NT2/D1 (cell line): Measurements from ENCODE around the gene LRBA.
"Not testable (repeated sequence)": the region's sequence is repeated elsewhere in the genome, so short reads cannot be mapped to it uniquely, and the experiment has no call there.

Experiments
- DNase-seq: peaks from one replicate; pipeline ENCODE4 v3.0.0-alpha.2; 2011; ENCODE audit warnings: low read depth, low spot score
- H3K27me3 ChIP-seq: 2 replicates; pipeline ENCODE4 v1.6.0; 2011; ENCODE audit warnings: mild to moderate bottlenecking; ENCODE audit not compliant: insufficient read length, insufficient read depth
- H3K36me3 ChIP-seq: 2 replicates; pipeline ENCODE4 v1.6.1; 2011; ENCODE audit warnings: mild to moderate bottlenecking, low read length, mixed read lengths; ENCODE audit not compliant: insufficient read depth, insufficient read length
- H3K4me1 ChIP-seq: 2 replicates; pipeline ENCODE4 v1.5.1; 2011; ENCODE audit not compliant: insufficient read depth, insufficient read length
- H3K4me3 ChIP-seq: 2 replicates; pipeline ENCODE4 v1.5.1; 2011; ENCODE audit warnings: low read depth; ENCODE audit not compliant: insufficient read length
- H3K9ac ChIP-seq: 2 replicates; pipeline ENCODE4 v1.6.0; 2011; ENCODE audit warnings: low read depth; ENCODE audit not compliant: insufficient read length
- H3K9me3 ChIP-seq: 2 replicates; pipeline ENCODE4 v1.5.1; 2011; ENCODE audit warnings: mild to moderate bottlenecking, low read length; ENCODE audit not compliant: insufficient read depth
- SUZ12 ChIP-seq: IDR thresholded peaks from 2 replicates; pipeline ENCODE4 v1.6.1; 2011; ENCODE audit not compliant: insufficient read length, insufficient read depth; ENCODE audit errors: extremely low read depth
- YY1 ChIP-seq: IDR thresholded peaks from 2 replicates; pipeline ENCODE4 v1.6.1; 2011; ENCODE audit not compliant: insufficient read length, insufficient read depth
- ZNF274 ChIP-seq: IDR thresholded peaks from 2 replicates; pipeline ENCODE4 v1.6.1; 2011; ENCODE audit warnings: mild to moderate bottlenecking, low read depth, low read length

LRBA gene

DNA sequence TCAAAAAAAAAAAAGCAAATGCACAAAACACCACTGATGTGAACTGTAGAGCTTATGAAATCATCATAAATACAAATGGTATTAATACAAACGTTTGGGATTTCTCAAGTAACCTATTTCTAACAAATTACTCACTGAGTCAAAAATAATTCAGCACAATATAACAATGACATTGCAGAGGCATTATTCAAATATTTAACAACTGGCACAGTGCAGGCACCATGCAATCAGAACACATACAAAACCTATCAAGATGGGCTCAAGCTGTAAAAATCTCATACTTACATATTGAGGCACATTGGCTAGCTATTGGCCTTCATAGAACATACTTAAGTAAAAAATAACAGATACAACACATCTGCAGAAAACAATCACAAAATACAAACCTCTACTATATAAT, 81.1 kb downstream of the LRBA start:
- Histone ChIP-seq H3K4me3 (no peak overlapping the region), H3K9me3 (no peaks in the 10 kb centered on the region), H3K9ac (no peak overlapping the region), H3K27me3 (no peaks in the 10 kb centered on the region), H3K36me3 (no peaks in the 10 kb centered on the region), H3K4me1 (no peaks in the 10 kb centered on the region)
- TF ChIP-seq ZNF274 (no peak), SUZ12 (no peak), YY1 (no peak)
- DNase-seq = no peak

- Histone ChIP-seq H3K9me3 (no peaks in the 10 kb centered on the region), H3K9ac (no peak overlapping the region)
- TF ChIP-seq SUZ12 (no peak), ZNF274 (no peak), YY1 (no peak)
Observed at GRCh38 chr4:150931796-150932195, 83.3 kb downstream of the LRBA start.

DNA sequence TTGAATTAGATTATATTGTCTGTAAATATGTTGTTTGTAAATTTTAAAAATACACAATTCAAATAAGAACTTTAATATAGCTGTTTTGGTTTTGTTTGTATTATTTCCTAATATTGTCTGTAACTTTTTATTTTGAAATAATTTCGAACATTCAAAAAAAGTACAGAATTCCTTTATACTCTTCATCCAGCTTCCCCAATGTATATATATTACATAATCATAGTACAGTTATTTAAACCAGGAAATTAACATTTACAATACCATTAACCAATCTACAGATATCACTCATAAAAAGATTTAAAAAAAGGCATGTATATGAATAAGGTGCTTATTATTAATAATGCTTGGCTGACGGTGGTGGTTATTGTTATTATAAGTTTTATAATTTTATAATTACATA, 84.1 kb downstream of the LRBA start:
- Histone ChIP-seq H3K36me3 (no peaks in the 10 kb centered on the region), H3K9me3 (no peaks in the 10 kb centered on the region), H3K9ac (no peak overlapping the region), H3K4me3 (no peak overlapping the region), H3K27me3 (no peaks in the 10 kb centered on the region), H3K4me1 (no peaks in the 10 kb centered on the region)
- DNase-seq = no peak
- no peak for TF ChIP-seq YY1
- no peak for TF ChIP-seq ZNF274
- no peak for TF ChIP-seq SUZ12

More at GRCh38 chr4:150931796-150932195, 83.3 kb downstream of the LRBA start:
- Histone ChIP-seq H3K27me3 (no peaks in the 10 kb centered on the region), H3K4me3 (no peak overlapping the region), H3K36me3 (no peaks in the 10 kb centered on the region), H3K4me1 (no peaks in the 10 kb centered on the region)
- no peak for DNase-seq

GRCh38 chr4:150923945-150924344, 91.1 kb downstream of the LRBA start:
- no peaks in the 10 kb centered on the region for H3K36me3 ChIP-seq
- no peak overlapping the region for H3K4me3 ChIP-seq
- no peaks in the 10 kb centered on the region for H3K4me1 ChIP-seq
- no peak for TF ChIP-seq SUZ12
- TF ChIP-seq YY1 = no peak
- TF ChIP-seq ZNF274 = no peak
- H3K9ac ChIP-seq = no peak overlapping the region
- H3K9me3 ChIP-seq = no peaks in the 10 kb centered on the region
- H3K27me3 ChIP-seq = no peaks in the 10 kb centered on the region
- no peak for DNase-seq

DNA sequence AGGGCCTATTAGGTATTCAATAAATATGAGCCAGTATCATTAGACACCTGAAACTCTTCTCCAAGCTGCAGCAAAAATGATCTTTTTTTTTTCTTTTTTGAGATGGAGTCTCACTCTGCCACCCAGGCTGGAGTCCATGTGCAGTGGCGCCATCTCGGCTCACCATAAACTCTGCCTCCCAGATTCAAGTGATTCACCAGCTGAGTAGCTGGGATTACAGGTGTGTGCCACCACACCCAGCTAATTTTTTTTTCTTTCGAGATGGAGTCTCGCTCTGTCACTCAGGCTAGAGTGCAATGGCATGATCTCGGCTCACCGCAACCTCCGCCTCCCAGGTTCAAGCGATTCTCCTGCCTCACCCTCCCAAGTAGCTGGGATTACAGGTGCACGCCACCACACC, 93.6 kb downstream of the LRBA start:
- not testable (repeated sequence) for H3K27me3 ChIP-seq, H3K9ac ChIP-seq, H3K4me1 ChIP-seq, DNase-seq, H3K4me3 ChIP-seq, H3K36me3 ChIP-seq, H3K9me3 ChIP-seq

DNA sequence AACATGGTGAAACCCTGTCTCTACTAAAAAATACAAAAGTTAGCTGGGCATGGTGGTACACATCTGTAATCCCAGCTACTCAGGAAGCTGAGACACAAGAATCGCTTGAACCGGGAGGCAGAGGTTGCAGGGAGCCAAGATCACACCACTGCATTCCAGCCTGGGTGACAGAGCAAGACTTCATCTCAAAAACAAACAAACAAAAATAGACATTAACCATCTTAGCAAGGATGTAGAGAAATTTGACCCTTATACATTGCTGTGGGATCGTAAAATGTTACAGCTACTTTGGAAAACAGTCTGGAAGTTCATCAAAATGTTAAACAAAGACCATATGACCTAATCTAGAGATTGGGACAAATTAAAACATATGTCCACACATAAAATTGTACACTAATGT, 96.5 kb downstream of the LRBA start:
- H3K9me3 ChIP-seq, H3K9ac ChIP-seq, DNase-seq, H3K4me3 ChIP-seq, H3K27me3 ChIP-seq, H3K4me1 ChIP-seq, H3K36me3 ChIP-seq: not testable (repeated sequence)

GRCh38 chr4:150911326-150911725, 103.8 kb downstream of the LRBA start:
- peaks cover 9% of the 10 kb centered on the region for H3K36me3 ChIP-seq
- no peaks in the 10 kb centered on the region for H3K4me1 ChIP-seq
- no peak overlapping the region for H3K4me3 ChIP-seq
- no peak for TF ChIP-seq ZNF274
- no peak for TF ChIP-seq SUZ12
- TF ChIP-seq YY1 = no peak
- no peak overlapping the region for H3K9ac ChIP-seq
- H3K27me3 ChIP-seq = no peaks in the 10 kb centered on the region
- DNase-seq = no peak
- H3K9me3 ChIP-seq = peaks cover 10% of the 10 kb centered on the region; the same call in 1 of the 2 replicates

- no peak for DNase-seq
- peaks cover 10% of the 10 kb centered on the region; the same call in 1 of the 2 replicates for H3K9me3 ChIP-seq
- no peak overlapping the region for H3K9ac ChIP-seq
- H3K27me3 ChIP-seq = no peaks in the 10 kb centered on the region
- H3K4me1 ChIP-seq = no peaks in the 10 kb centered on the region
- TF ChIP-seq ZNF274 (no peak), YY1 (no peak), SUZ12 (no peak)
- H3K4me3 ChIP-seq = no peak overlapping the region
- H3K36me3 ChIP-seq = peaks cover 12% of the 10 kb centered on the region
Observed at GRCh38 chr4:150909116-150909515, 106.0 kb downstream of the LRBA start.
